HepG2 (cell line): ENCODE measurements around the gene DDHD1.

Source experiments
- CEBPB ChIP-seq: IDR thresholded peaks from 2 replicates; pipeline ENCODE4 v1.6.1; 2011; ENCODE audit warnings: low read depth, low read length, improper control_type of control experiment, borderline replicate concordance
- CTCF ChIP-seq: sonication (generic); formaldehyde crosslinking; IDR thresholded peaks from 2 replicates; pipeline ENCODE4 v1.5.0; 2020; ENCODE audit warnings: mild to moderate bottlenecking, missing genetic modification reagents, moderate library complexity
- GZF1 ChIP-seq: sonication (generic); formaldehyde crosslinking; IDR thresholded peaks from 2 replicates; pipeline ENCODE4 v1.5.1; 2020; ENCODE audit warnings: mild to moderate bottlenecking, missing genetic modification reagents
- NCOR1 ChIP-seq: fragments of 200-600 bp; sonication (generic); IDR thresholded peaks from 2 replicates; pipeline ENCODE4 v1.7.0; 2017; ENCODE audit warnings: antibody characterized with exemption, low read length, borderline replicate concordance
- PAF1 ChIP-seq: IDR thresholded peaks from 2 replicates; pipeline ENCODE4 v1.6.1; 2016; ENCODE audit warnings: missing genetic modification reagents, missing compliant biosample characterization
- REXO4 ChIP-seq: sonication (generic); formaldehyde crosslinking; IDR thresholded peaks from 2 replicates; pipeline ENCODE4 v1.8.0; 2022; ENCODE audit warnings: missing genetic modification reagents, mild to moderate bottlenecking, borderline replicate concordance
- SP1 ChIP-seq, 2 experiments: fragments of 450-650 bp in 1 of 2; sonication (generic) in 1 of 2; formaldehyde crosslinking in 1 of 2; IDR thresholded peaks; 2 replicates each; pipeline versions ENCODE4 v1.4.0 to v1.6.1; 2016 to 2020; ENCODE audit warnings: missing genetic modification reagents in 1 of 2
- TAF1 ChIP-seq: sonication (generic); formaldehyde crosslinking; IDR thresholded peaks from 2 replicates; pipeline ENCODE4 v1.4.0; 2020; ENCODE audit warnings: missing genetic modification reagents
- ZBTB1 ChIP-seq: sonication (generic); formaldehyde crosslinking; IDR thresholded peaks from 2 replicates; pipeline ENCODE4 v1.4.0; 2020; ENCODE audit warnings: missing genetic modification reagents, borderline replicate concordance
- ZNF121 ChIP-seq: sonication (generic); formaldehyde crosslinking; IDR thresholded peaks from 2 replicates; pipeline ENCODE4 v1.5.0; 2020; ENCODE audit warnings: mild to moderate bottlenecking, missing genetic modification reagents
- ZNF496 ChIP-seq: sonication (generic); formaldehyde crosslinking; IDR thresholded peaks from 2 replicates; pipeline ENCODE4 v1.8.1; 2023; ENCODE audit warnings: mild to moderate bottlenecking, moderate library complexity, missing genetic modification reagents; ENCODE audit not compliant: insufficient replicate concordance

- TF ChIP-seq SP1 (IDR thresholded peaks at IDR 0.05) (no peak), SP1 (CRISPR knock-in tag; IDR thresholded peaks at IDR 0.05) (no peak), ZNF121 (CRISPR knock-in tag) (no peak), ZBTB1 (no peak), ZNF496 (CRISPR knock-in tag) (no peak), CEBPB (no peak), CTCF (no peak; the same call in 1 of the 2 replicates), PAF1 (no peak), REXO4 (0 out of 2 replicates have a peak, but pooled peaks have one; percentile 15), TAF1 (CRISPR knock-in tag) (no peak; the same call in 1 of the 2 replicates), GZF1 (CRISPR knock-in tag) (0 out of 2 replicates have a peak, but pooled peaks have one; percentile 55), NCOR1 (no peak)
Observed at GRCh38 chr14:53152184-53152886, 788 bp downstream of the DDHD1 start.
